HepG2 (cell line): ENCODE data around the gene FOXK2. TPM values are rescaled to one million over a fixed set of nuclear protein-coding genes. Genes with fewer than 3 reads are reported as not detected.

ENCODE experiments used
- ADNP ChIP-seq: sonication (generic); formaldehyde crosslinking; IDR thresholded peaks from 2 replicates; pipeline ENCODE4 v1.4.0; 2020; ENCODE audit warnings: missing genetic modification reagents
- JUN ChIP-seq: sonication (generic); formaldehyde crosslinking; IDR thresholded peaks from 2 replicates; pipeline ENCODE4 v1.4.0; 2020; ENCODE audit warnings: mild to moderate bottlenecking, missing genetic modification reagents
- MXD4 ChIP-seq: IDR thresholded peaks from 2 replicates; pipeline ENCODE4 v1.6.1; 2016; ENCODE audit warnings: mild to moderate bottlenecking, missing biosample characterization, missing genetic modification reagents
- RARG ChIP-seq: sonication (generic); formaldehyde crosslinking; IDR thresholded peaks from 2 replicates; pipeline ENCODE4 v1.4.0; 2020; ENCODE audit warnings: low read depth, mild to moderate bottlenecking, missing genetic modification reagents
- SKI ChIP-seq: fragments of 450-650 bp; IDR thresholded peaks from one replicate; pipeline ENCODE4 v1.6.1; 2018; ENCODE audit warnings: mild to moderate bottlenecking; ENCODE audit not compliant: partially characterized antibody
- TFAP4 ChIP-seq: sonication (generic); IDR thresholded peaks from 2 replicates; pipeline ENCODE4 v1.6.1; 2016; ENCODE audit warnings: low read depth, borderline replicate concordance
- THAP7 ChIP-seq: sonication (generic); formaldehyde crosslinking; IDR thresholded peaks from 2 replicates; pipeline ENCODE4 v1.8.1; 2023; ENCODE audit warnings: mild to moderate bottlenecking, missing genetic modification reagents
- THAP9 ChIP-seq: sonication (generic); formaldehyde crosslinking; IDR thresholded peaks from 2 replicates; pipeline ENCODE4; 2020; ENCODE audit warnings: missing genetic modification reagents, mild to moderate bottlenecking, borderline replicate concordance
- TRIM22 ChIP-seq: fragments of 450-650 bp; IDR thresholded peaks from 2 replicates; pipeline ENCODE4 v1.6.1; 2017
- ZBTB34 ChIP-seq: sonication (generic); formaldehyde crosslinking; IDR thresholded peaks from 2 replicates; pipeline ENCODE4 v1.8.0; 2022; ENCODE audit warnings: mild to moderate bottlenecking, missing genetic modification reagents
- ZMYM4 ChIP-seq: sonication (generic); formaldehyde crosslinking; IDR thresholded peaks from 2 replicates; pipeline ENCODE4 v1.8.1; 2023; ENCODE audit warnings: mild to moderate bottlenecking, missing genetic modification reagents
- ZNF124 ChIP-seq: sonication (generic); formaldehyde crosslinking; IDR thresholded peaks from 2 replicates; pipeline ENCODE4 v1.4.0; 2020; ENCODE audit warnings: missing genetic modification reagents
- ZNF160 ChIP-seq: sonication (generic); formaldehyde crosslinking; IDR thresholded peaks from 2 replicates; pipeline ENCODE4 v1.8.0; 2022; ENCODE audit warnings: mild to moderate bottlenecking, inconsistent platforms, missing genetic modification reagents
- ZNF547 ChIP-seq: sonication (generic); formaldehyde crosslinking; IDR thresholded peaks from 2 replicates; pipeline ENCODE4 v1.5.1; 2020; ENCODE audit warnings: mild to moderate bottlenecking, missing genetic modification reagents
- ZNF776 ChIP-seq: sonication (generic); formaldehyde crosslinking; IDR thresholded peaks from 2 replicates; pipeline ENCODE4 v1.4.0; 2020; ENCODE audit warnings: mild to moderate bottlenecking, missing genetic modification reagents
- ZNF781 ChIP-seq: sonication (generic); formaldehyde crosslinking; IDR thresholded peaks from 2 replicates; pipeline ENCODE4 v1.5.1; 2020; ENCODE audit warnings: borderline replicate concordance, mild to moderate bottlenecking, missing genetic modification reagents; ENCODE audit errors: not compliant biosample characterization
- ZNF782 ChIP-seq: sonication (generic); formaldehyde crosslinking; IDR thresholded peaks from 2 replicates; pipeline ENCODE4 v1.4.0; 2020; ENCODE audit warnings: missing genetic modification reagents, mild to moderate bottlenecking, borderline replicate concordance
- ZNF800 ChIP-seq: sonication (generic); formaldehyde crosslinking; IDR thresholded peaks from 2 replicates; pipeline ENCODE4 v1.4.0; 2020; ENCODE audit warnings: missing genetic modification reagents
- polyA plus RNA-seq, 8 experiments: library from polyadenylated mRNA; depleted of rRNA in 3 of 8; stranded (reverse) in 7 of 8; unstranded in 1 of 8; fragments of >200 nt; fragmentation: Illumina TruSeq in 4 of 8; extraction: Trizol in 4 of 8; gene quantifications; 2 replicates each; pipeline versions ENCODE4 v1.2.1 to v1.2.3, GENCODE V29; 2011 to 2016; ENCODE audit warnings: low read depth in 4 of 8, missing spikeins in 1 of 8, mixed read lengths in 1 of 8; ENCODE audit not compliant: insufficient read depth in 1 of 8
- total RNA-seq, 5 experiments: library from RNA; depleted of rRNA; stranded (reverse); fragments of >200 nt; fragmentation: Illumina TruSeq; extraction: Trizol; gene quantifications; 2 replicates each; pipeline ENCODE4 v1.2.3, GENCODE V29; 2016; ENCODE audit warnings: low read depth in 1 of 5

The FOXK2 gene
- total and polyA plus RNA-seq, 2 of the 13 experiments (the other 11 are each of a cell fraction or from before 2014, with no cell fraction given): 67.1 to 67.2 TPM

- TF ChIP-seq ZNF800 (no peak), ZBTB34 (0 out of 2 replicates have a peak, but pooled peaks have one; percentile 62), THAP9 (CRISPR knock-in tag) (no peak), ZMYM4 (CRISPR knock-in tag) (peak; percentile 34), ZNF547 (CRISPR knock-in tag) (no peak), ZNF124 (CRISPR knock-in tag) (no peak), ZNF782 (CRISPR knock-in tag) (peak; percentile 81; the same call in 1 of the 2 replicates), JUN (CRISPR knock-in tag) (0 out of 2 replicates have a peak, but pooled peaks have one; percentile 50), THAP7 (no peak), SKI (peak; percentile 97), TRIM22 (no peak), ZNF781 (CRISPR knock-in tag) (no peak), MXD4 (CRISPR knock-in tag) (peak; percentile 86), ADNP (CRISPR knock-in tag) (peak; percentile 96), ZNF160 (CRISPR knock-in tag) (0 out of 2 replicates have a peak, but pooled peaks have one; percentile 56), ZNF776 (CRISPR knock-in tag) (peak; percentile 83), TFAP4 (peak; percentile 40; the same call in 1 of the 2 replicates), RARG (CRISPR knock-in tag) (no peak)
Observed at GRCh38 chr17:82518826-82519810, at the start of gene FOXK2 (continued).
